ENCODE data around the gene FAM98C.

FAM98C gene

DNA sequence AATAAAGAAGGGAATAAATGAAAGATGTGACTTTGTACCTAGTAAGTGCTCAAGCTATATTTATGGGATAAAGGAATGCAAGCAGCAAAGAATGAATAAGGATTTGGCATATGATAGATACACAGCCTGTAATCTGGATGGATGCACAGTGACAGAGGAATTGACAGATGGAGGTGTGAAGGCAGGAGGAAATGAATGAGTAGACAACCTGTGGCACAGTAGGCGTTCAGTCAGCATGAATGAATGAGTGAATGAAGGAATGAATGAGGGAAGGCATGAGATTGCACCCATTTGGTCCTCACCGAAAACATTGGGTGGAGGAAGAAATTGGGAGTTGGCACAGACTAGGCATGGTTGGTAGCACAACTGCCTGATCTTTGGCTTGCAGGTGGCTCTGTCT lies 33.3 kb upstream of the FAM98C start:
- Histone ChIP-seq H3K4me3 (ENCODE audit: low read depth in 1 of 2, low read length in 2 of 2) (no peak overlapping the region), H4K20me1 (ENCODE audit: insufficient read depth, low read length) (no peaks in the 10 kb centered on the region; the same call in 1 of the 2 replicates), H3K4me1 (ENCODE audit: insufficient read depth, low read length) (peaks cover 7% of the 10 kb centered on the region), H3K27ac (ENCODE audit: low read length) (no peak overlapping the region), H3K9me3 (ENCODE audit: insufficient read depth, low read length, severe bottlenecking) (peaks cover 3% of the 10 kb centered on the region), H3K79me2 (ENCODE audit: insufficient read depth, low read length) (no peaks in the 10 kb centered on the region; the same call in 1 of the 2 replicates), H3K27me3 (ENCODE audit: insufficient read depth, low read length, poor library complexity) (no peaks in the 10 kb centered on the region), H3K36me3 (ENCODE audit: insufficient read depth, low read length) (no peaks in the 10 kb centered on the region), H3K4me2 (ENCODE audit: insufficient read depth, low read length) (no peak overlapping the region), H3K9ac (ENCODE audit: low read depth, low read length) (no peak overlapping the region), H2AFZ (ENCODE audit: low read depth, low read length) (no peak overlapping the region)
- ATAC-seq (ENCODE audit: insufficient read depth, low read depth) (no peak), DNase-seq (no peak)
- TF ChIP-seq EZH2 (IDR thresholded peaks at IDR 0.05; ENCODE audit: borderline replicate concordance, low read depth, low read length, severe bottlenecking) (no peak), CTCF (IDR thresholded peaks at IDR 0.05; ENCODE audit: borderline replicate concordance, extremely low read depth, low read length, poor library complexity, severe bottlenecking) (no peak)

DNA sequence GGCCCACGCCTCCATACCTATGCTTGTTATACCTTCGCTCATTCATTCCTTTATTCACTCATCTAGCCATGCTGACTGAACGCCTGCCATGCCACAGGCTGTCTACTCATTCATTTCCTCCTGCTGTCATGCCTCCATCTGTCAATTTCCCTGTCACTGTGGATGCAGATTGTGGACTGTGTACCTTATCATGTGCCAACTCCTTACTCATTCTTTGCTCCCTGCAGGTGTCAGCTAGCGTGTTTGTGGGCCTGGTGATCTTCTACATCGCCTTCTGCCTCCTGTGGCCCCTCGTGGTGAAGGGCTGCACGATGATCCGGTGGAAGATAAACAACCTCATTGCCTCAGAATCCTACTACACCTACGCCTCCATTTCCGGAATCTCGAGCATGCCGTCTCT lies 32.6 kb upstream of the FAM98C start:
- Histone ChIP-seq H3K79me2 (ENCODE audit: insufficient read depth, low read length) (peaks cover 7% of the 10 kb centered on the region), H4K20me1 (ENCODE audit: insufficient read depth, low read length) (peaks cover 5% of the 10 kb centered on the region; the same call in 1 of the 2 replicates), H3K4me1 (ENCODE audit: insufficient read depth, low read length) (peaks cover 9% of the 10 kb centered on the region), H3K4me3 (ENCODE audit: low read depth in 1 of 2, low read length in 2 of 2) (no peak overlapping the region), H3K9me3 (ENCODE audit: insufficient read depth, low read length, severe bottlenecking) (no peaks in the 10 kb centered on the region), H3K27me3 (ENCODE audit: insufficient read depth, low read length, poor library complexity) (no peaks in the 10 kb centered on the region), H2AFZ (ENCODE audit: low read depth, low read length) (no peak overlapping the region), H3K9ac (ENCODE audit: low read depth, low read length) (no peak overlapping the region), H3K4me2 (ENCODE audit: insufficient read depth, low read length) (no peak overlapping the region), H3K27ac (ENCODE audit: low read length) (no peak overlapping the region), H3K36me3 (ENCODE audit: insufficient read depth, low read length) (peaks cover 4% of the 10 kb centered on the region; the same call in 1 of the 2 replicates)
- ATAC-seq (ENCODE audit: insufficient read depth, low read depth) (no peak), DNase-seq (no peak)
- TF ChIP-seq EZH2 (IDR thresholded peaks at IDR 0.05; ENCODE audit: borderline replicate concordance, low read depth, low read length, severe bottlenecking) (no peak), CTCF (IDR thresholded peaks at IDR 0.05; ENCODE audit: borderline replicate concordance, extremely low read depth, low read length, poor library complexity, severe bottlenecking) (no peak)

DNA sequence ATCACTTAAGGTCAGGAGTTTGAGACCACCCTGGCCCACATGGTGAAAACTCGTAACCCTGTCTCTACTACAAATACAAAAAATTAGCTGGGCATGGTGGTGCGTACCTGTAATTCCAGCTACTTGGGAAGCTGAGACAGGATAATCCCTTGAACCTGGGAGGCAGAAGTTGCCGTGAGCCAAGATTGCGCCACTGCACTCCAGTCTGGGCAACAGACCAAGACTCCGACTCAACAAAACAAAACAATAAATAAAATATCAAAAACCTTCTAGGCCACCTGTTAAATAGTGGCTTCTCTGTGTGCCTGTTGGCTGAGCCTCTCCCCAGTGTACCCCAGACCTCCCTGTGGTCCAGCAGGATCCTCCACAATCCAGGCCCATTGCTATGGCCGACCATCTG lies 31.8 kb upstream of the FAM98C start:
- Histone ChIP-seq H2AFZ (ENCODE audit: low read depth, low read length) (no peak overlapping the region), H3K27me3 (ENCODE audit: insufficient read depth, low read length, poor library complexity) (no peaks in the 10 kb centered on the region), H3K4me2 (ENCODE audit: insufficient read depth, low read length) (no peak overlapping the region), H3K4me3 (ENCODE audit: low read depth in 1 of 2, low read length in 2 of 2) (no peak overlapping the region), H3K36me3 (ENCODE audit: insufficient read depth, low read length) (peaks cover 8% of the 10 kb centered on the region; the same call in 1 of the 2 replicates), H4K20me1 (ENCODE audit: insufficient read depth, low read length) (peaks cover 12% of the 10 kb centered on the region), H3K9ac (ENCODE audit: low read depth, low read length) (no peak overlapping the region), H3K79me2 (ENCODE audit: insufficient read depth, low read length) (peaks cover 15% of the 10 kb centered on the region), H3K27ac (ENCODE audit: low read length) (no peak overlapping the region), H3K9me3 (ENCODE audit: insufficient read depth, low read length, severe bottlenecking) (no peaks in the 10 kb centered on the region), H3K4me1 (ENCODE audit: insufficient read depth, low read length) (peaks cover 16% of the 10 kb centered on the region)
- DNase-seq (no peak), ATAC-seq (ENCODE audit: insufficient read depth, low read depth) (no peak)
- TF ChIP-seq CTCF (IDR thresholded peaks at IDR 0.05; ENCODE audit: borderline replicate concordance, extremely low read depth, low read length, poor library complexity, severe bottlenecking) (no peak), EZH2 (IDR thresholded peaks at IDR 0.05; ENCODE audit: borderline replicate concordance, low read depth, low read length, severe bottlenecking) (no peak)
